ENCODE results near the gene COMP. TPM values are rescaled to one million over a fixed set of nuclear protein-coding genes. Genes with fewer than 3 reads are reported as not detected.
A peak's percentile ranks its signal among the peaks of the same experiment; 100 is the strongest.

Gene COMP
- total RNA-seq, 2 donors from 2014 or later = 0.09 to 2.0 TPM

DNA sequence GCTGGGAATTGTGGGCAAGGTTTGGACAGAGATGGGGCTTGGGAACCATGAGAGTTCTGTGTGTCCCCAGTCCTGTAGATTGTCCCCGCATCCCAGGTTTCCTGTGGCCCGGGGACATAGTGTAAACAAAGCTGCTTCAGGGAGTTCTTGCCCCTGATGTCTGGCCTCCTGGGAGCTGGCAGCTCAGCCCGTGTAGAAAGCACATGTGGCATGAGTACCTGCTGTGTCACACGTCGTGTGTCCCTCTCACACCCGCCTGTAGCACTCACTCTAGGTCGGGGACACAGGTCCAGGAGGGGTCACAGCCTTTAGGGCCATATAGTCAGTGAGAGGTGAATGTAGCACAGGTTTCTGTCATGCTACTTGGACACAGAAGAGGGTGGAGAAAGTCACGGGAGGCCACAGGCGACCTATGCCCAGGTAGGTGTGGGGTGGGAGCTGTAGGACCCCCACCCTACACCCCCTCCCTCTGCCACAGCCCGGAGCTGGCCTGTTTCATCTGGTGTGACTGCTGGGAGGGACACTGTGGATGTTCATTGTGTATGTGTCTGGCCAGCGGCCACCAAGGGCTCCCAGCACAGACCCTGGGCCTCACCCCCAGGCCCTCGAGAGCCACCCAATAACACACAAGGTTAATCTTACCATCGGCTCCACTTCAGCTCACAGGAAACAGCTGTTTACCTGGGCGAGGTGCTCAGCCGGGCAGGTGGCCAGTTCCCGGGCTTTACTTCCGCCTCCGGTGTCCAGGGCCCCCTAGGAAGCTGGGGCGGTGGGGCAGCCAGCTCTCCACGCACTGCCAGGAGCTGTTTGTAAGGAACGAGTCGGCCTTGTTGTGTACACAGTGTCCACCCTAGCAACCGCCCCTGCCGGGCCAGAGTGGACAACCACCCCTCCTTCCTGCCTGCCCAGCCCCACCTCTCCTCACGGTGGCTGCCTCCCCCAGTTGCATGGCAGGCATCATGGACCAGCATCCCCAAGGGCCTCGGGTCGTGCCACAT, 49.7 kb downstream of the COMP start:
- no peaks in the 10 kb centered on the region for H3K36me3 ChIP-seq
- no peaks in the 10 kb centered on the region for H3K9me3 ChIP-seq
- TF ChIP-seq POLR2AphosphoS5 (IDR thresholded peaks at IDR 0.05) (peak; percentile 58), POLR2A (IDR thresholded peaks at IDR 0.05) (no peak)
- TF ChIP-seq, protein P1, sequence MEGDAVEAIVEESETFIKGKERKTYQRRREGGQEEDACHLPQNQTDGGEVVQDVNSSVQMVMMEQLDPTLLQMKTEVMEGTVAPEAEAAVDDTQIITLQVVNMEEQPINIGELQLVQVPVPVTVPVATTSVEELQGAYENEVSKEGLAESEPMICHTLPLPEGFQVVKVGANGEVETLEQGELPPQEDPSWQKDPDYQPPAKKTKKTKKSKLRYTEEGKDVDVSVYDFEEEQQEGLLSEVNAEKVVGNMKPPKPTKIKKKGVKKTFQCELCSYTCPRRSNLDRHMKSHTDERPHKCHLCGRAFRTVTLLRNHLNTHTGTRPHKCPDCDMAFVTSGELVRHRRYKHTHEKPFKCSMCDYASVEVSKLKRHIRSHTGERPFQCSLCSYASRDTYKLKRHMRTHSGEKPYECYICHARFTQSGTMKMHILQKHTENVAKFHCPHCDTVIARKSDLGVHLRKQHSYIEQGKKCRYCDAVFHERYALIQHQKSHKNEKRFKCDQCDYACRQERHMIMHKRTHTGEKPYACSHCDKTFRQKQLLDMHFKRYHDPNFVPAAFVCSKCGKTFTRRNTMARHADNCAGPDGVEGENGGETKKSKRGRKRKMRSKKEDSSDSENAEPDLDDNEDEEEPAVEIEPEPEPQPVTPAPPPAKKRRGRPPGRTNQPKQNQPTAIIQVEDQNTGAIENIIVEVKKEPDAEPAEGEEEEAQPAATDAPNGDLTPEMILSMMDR (IDR thresholded peaks at IDR 0.05) = no peak
- peak; percentile 75 for DNase-seq (ENCODE audit: low spot score)
- H3K4me1 ChIP-seq (replicated peaks) = peaks cover 15% of the 10 kb centered on the region
- peak overlapping the region; percentile 39 to 57 for H3K27ac ChIP-seq
- no peak overlapping the region for H3K4me3 ChIP-seq
- no peaks in the 10 kb centered on the region for H3K27me3 ChIP-seq (replicated peaks; ENCODE audit: insufficient read depth)
- intact Hi-C loops (cut with DNase I) = no loop called here
- WGBS = 28% methylated on average over 27 of the region's 27 CpGs

DNA sequence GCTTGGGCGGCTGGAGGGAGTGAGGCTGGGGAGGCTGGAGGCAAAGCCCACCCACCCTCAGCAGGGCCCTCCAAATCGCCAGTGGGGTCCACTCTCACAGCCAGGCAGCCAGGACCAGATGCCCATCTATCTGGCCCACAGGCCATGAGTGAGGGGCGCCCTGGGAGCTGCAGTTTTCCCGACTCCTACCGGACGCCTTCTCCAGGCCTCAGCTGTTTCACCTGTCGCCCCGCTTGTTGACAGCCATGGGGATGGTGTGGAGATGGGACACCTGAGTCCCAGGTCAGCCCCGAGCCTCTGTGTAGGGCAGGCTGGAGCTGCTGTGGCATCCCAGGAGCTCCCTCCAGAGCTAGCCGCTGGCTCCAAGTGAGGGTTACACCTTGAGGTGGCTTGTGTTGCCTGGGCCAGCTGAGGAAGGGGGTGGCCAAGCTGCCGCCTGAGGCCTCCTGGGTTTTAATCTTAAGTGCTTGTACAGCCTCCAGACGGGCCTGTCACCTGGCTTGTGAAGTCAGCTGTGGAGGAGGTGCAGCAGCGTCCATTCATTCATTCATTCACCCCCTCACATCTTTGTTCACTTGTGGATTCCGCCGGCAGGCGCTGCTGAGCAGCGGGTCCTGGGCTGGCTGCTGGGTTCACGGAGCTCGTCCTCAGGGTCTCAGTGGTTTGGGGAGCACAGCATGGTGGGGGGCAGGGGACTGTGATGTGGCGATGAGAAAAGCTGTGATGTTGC, 52.0 kb downstream of the COMP start:
- WGBS = 97% methylated on average over 16 of the region's 20 CpGs
- intact Hi-C loops (cut with DNase I) = no loop called here
- TF ChIP-seq, protein P1 (IDR thresholded peaks at IDR 0.05) = no peak
- TF ChIP-seq POLR2AphosphoS5 (IDR thresholded peaks at IDR 0.05) (no peak), POLR2A (IDR thresholded peaks at IDR 0.05) (no peak)
- no peak for DNase-seq (ENCODE audit: low spot score)
- Histone ChIP-seq H3K36me3 (no peaks in the 10 kb centered on the region), H3K27me3 (replicated peaks; ENCODE audit: insufficient read depth) (no peaks in the 10 kb centered on the region), H3K9me3 (no peaks in the 10 kb centered on the region), H3K27ac (no peak overlapping the region), H3K4me3 (no peak overlapping the region), H3K4me1 (replicated peaks) (peaks cover 15% of the 10 kb centered on the region)

DNA sequence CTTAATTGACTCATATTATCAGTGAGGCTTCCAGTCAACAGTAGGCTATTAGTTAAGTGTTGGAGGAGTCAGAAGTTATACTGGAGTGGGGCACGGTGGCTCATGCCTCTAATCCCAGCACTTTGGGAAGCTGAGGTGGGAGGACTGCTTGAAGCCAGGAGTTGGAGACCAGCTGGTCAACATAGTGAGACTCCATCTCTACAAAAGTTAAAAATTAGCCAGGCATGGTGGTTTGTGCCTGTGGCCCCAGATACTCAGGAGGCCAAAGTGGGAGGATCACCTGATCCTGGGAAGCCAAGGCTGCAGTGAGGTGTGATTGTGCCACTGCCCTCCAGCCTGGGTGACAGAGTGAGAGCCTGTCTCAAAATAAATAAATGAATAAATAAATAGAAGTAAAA, 53.2 kb downstream of the COMP start:
- Histone ChIP-seq H3K4me1 (replicated peaks) (peaks cover 15% of the 10 kb centered on the region), H3K4me3 (no peak overlapping the region), H3K27me3 (replicated peaks; ENCODE audit: insufficient read depth) (no peaks in the 10 kb centered on the region), H3K9me3 (no peaks in the 10 kb centered on the region), H3K27ac (no peak overlapping the region), H3K36me3 (no peaks in the 10 kb centered on the region)
- WGBS = 78% methylated on average over 1 of the region's 1 CpG
- intact Hi-C loops (cut with DNase I) = no loop called here
- DNase-seq (ENCODE audit: low spot score) = no peak
- no peak for TF ChIP-seq POLR2AphosphoS5 (IDR thresholded peaks at IDR 0.05)
- TF ChIP-seq, protein P1 (IDR thresholded peaks at IDR 0.05) = no peak
- no peak for TF ChIP-seq POLR2A (IDR thresholded peaks at IDR 0.05)

DNA sequence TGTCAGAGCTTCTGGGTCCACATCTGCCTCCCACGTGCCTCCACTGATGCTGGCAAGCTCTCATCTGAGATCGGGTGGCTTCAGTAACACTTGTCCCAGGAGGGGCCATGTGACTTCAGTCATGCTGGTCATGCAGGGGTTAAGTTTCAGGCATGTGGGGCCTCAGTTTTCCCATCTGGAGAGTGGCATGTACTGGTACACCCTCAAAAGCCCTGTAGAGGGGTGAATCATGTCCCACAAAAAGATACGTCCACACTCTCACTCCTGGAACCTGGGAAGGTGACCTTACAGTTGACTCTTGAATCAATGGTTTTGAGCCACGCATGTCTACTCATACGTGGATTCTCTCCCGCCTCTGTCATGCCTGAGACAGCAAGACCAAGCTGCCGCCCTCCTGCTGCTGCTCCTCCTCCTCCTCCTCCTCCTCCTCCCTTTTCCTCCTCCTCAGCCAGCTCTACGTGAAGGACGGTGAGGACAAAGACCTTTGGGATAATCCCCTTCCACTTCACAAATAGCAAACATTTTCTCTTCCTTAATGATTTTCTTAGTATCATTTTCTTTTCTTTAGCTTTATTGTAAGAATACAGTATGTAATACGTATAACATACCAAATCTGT, 53.7 kb downstream of the COMP start:
- WGBS = 79% methylated on average over 10 of the region's 10 CpGs
- no peaks in the 10 kb centered on the region for H3K9me3 ChIP-seq
- peaks cover 14% of the 10 kb centered on the region for H3K4me1 ChIP-seq (replicated peaks)

More for the DNA sequence above, 53.7 kb downstream of the COMP start:
- Histone ChIP-seq H3K27ac (no peak overlapping the region), H3K36me3 (no peaks in the 10 kb centered on the region), H3K27me3 (replicated peaks; ENCODE audit: insufficient read depth) (no peaks in the 10 kb centered on the region), H3K4me3 (no peak overlapping the region)
- no peak for DNase-seq (ENCODE audit: low spot score)
- no peak for TF ChIP-seq POLR2AphosphoS5 (IDR thresholded peaks at IDR 0.05)
- TF ChIP-seq POLR2A (IDR thresholded peaks at IDR 0.05) = no peak
- TF ChIP-seq, protein P1 (IDR thresholded peaks at IDR 0.05) = no peak
- intact Hi-C loops (cut with DNase I) = no loop called here
